PC-9 (cell line): ENCODE measurements around the gene TTC38.

ENCODE experiments used
- EZH2 ChIP-seq: fragments of 200-600 bp; sonication (generic); IDR thresholded peaks from 2 replicates; pipeline ENCODE4 v1.8.0; 2017; ENCODE audit warnings: antibody characterized with exemption, low read depth
- TF ChIP-seq, protein P1 (sequence below): fragments of 200-600 bp; sonication (generic); conservative IDR thresholded peaks from 2 replicates; pipeline ENCODE4 v1.6.1; 2017; ENCODE audit warnings: mixed run types, antibody characterized with exemption, mild to moderate bottlenecking, moderate library complexity

DNA sequence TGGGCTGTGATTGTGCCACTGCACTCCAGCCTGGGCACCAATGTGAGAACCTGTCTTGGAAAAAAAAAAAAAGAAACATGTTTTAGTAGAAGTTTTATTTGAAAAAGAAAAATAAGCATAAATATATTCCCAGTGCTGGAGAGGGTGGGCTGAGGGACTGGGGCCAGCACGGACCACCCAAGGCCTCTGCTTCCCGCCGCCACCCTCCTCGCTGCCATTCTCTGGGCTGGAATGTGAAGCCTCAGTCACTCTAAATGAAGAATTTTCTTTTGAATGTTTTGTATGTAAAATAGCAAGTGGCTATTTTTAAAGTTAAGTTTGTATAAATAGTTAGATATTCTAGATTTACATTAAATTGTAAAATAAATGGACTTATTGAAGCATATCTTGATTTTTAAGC, 62.6 kb downstream of the TTC38 start:
- TF ChIP-seq, protein P1, sequence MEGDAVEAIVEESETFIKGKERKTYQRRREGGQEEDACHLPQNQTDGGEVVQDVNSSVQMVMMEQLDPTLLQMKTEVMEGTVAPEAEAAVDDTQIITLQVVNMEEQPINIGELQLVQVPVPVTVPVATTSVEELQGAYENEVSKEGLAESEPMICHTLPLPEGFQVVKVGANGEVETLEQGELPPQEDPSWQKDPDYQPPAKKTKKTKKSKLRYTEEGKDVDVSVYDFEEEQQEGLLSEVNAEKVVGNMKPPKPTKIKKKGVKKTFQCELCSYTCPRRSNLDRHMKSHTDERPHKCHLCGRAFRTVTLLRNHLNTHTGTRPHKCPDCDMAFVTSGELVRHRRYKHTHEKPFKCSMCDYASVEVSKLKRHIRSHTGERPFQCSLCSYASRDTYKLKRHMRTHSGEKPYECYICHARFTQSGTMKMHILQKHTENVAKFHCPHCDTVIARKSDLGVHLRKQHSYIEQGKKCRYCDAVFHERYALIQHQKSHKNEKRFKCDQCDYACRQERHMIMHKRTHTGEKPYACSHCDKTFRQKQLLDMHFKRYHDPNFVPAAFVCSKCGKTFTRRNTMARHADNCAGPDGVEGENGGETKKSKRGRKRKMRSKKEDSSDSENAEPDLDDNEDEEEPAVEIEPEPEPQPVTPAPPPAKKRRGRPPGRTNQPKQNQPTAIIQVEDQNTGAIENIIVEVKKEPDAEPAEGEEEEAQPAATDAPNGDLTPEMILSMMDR, result no peak
- no peak for TF ChIP-seq EZH2
